ENCODE data around the gene MARK1. TPM values are rescaled to one million over a fixed set of nuclear protein-coding genes. Genes with fewer than 3 reads are reported as not detected.
"Not testable (repeated sequence)": the region's sequence is repeated elsewhere in the genome, so short reads cannot be mapped to it uniquely, and the experiment has no call there.

Gene MARK1
- total and polyA plus RNA-seq, 2 donors (not counting 1 experiment from before 2014, with no cell fraction given), result 0.99 to 1.1 TPM

DNA sequence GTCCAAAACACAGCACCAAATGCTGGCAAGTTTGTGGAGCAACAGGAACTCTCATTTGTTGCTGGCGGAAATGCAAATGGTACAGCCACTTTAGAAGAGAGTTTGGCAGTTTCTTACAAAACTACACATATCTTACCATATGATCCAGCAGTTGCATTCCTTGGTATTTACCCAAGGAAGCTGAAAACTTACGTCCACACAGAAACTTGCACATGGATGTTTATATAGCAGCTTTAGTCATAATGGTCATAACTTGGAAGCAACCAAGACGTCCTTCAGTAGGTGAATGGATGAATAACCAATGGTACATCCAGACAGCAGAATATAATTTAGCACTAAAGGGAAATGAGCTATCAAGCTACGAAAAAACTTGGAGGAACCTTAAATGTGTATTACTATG is 66.4 kb downstream of the MARK1 start:
- no peaks in the 10 kb centered on the region for H3K9me3 ChIP-seq (ENCODE audit: control insufficient read depth, insufficient read depth, low read depth, low read length)
- DNase-seq (ENCODE audit: low read depth in 2 of 2), result peak; percentile 37 to 75
- H3K9ac ChIP-seq (ENCODE audit: insufficient read depth, low read length), result no peak overlapping the region
- H3K79me2 ChIP-seq (ENCODE audit: control insufficient read depth, insufficient read depth, low read length), result no peaks in the 10 kb centered on the region
- no peaks in the 10 kb centered on the region for H3K4me1 ChIP-seq (ENCODE audit: control insufficient read depth, extremely low read depth, insufficient read depth, low read length)
- H3K4me3 ChIP-seq (replicated peaks in 1 of 4; ENCODE audit: control extremely low read depth in 1 of 4, insufficient read depth in 1 of 4, low read depth in 3 of 4, low read length in 4 of 4), result no peak overlapping the region
- no peak overlapping the region for H3K4me2 ChIP-seq (ENCODE audit: extremely low read depth, insufficient read depth, low read length)
- H3K27ac ChIP-seq (ENCODE audit: insufficient read depth, low read length), result no peak overlapping the region
- H3K36me3 ChIP-seq (ENCODE audit: control insufficient read depth, insufficient read depth, low read length), result no peaks in the 10 kb centered on the region
- H4K20me1 ChIP-seq (ENCODE audit: control insufficient read depth, extremely low read depth, insufficient read depth, low read length), result no peaks in the 10 kb centered on the region
- TF ChIP-seq CTCF (conservative IDR thresholded peaks at IDR 0.05 in 1 of 2, IDR thresholded peaks at IDR 0.05 in 1 of 2; ENCODE audit: low read depth in 1 of 2, low read length in 2 of 2) (no peak), EZH2 (IDR thresholded peaks at IDR 0.05; ENCODE audit: low read length, missing control alignments) (no peak)
- no peaks in the 10 kb centered on the region for H3K27me3 ChIP-seq (ENCODE audit: control insufficient read depth, insufficient read depth, low read length)
- H2AFZ ChIP-seq (ENCODE audit: low read length), result no peak overlapping the region

DNA sequence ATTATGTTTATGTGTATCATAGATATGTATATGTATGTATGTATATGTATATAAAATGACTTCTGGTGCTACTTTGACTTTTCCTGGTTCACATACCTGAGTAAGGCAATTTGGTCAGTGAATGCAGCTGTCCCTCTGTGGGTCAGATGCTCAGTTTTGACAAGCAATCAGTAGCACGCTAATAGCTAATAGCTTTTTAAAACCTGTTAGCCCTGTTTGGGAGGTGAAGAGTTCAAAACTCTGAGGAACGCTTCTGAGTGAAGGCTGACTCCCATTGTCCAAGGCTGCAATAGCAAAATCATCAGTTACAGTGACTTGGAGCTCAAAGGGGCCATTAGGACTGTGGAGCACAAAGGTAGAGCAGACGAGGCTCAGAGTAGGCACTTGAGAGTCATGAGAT is 67.2 kb downstream of the MARK1 start:
- H2AFZ ChIP-seq (ENCODE audit: low read length), result no peak overlapping the region
- H3K4me2 ChIP-seq (ENCODE audit: extremely low read depth, insufficient read depth, low read length), result no peak overlapping the region
- H3K27me3 ChIP-seq (ENCODE audit: control insufficient read depth, insufficient read depth, low read length), result no peaks in the 10 kb centered on the region
- H3K9me3 ChIP-seq (ENCODE audit: control insufficient read depth, insufficient read depth, low read depth, low read length), result no peaks in the 10 kb centered on the region
- no peak for TF ChIP-seq CTCF (conservative IDR thresholded peaks at IDR 0.05 in 1 of 2, IDR thresholded peaks at IDR 0.05 in 1 of 2; ENCODE audit: low read depth in 1 of 2, low read length in 2 of 2)
- no peak for TF ChIP-seq EZH2 (IDR thresholded peaks at IDR 0.05; ENCODE audit: low read length, missing control alignments)
- no peaks in the 10 kb centered on the region for H3K79me2 ChIP-seq (ENCODE audit: control insufficient read depth, insufficient read depth, low read length)
- H3K4me3 ChIP-seq (replicated peaks in 1 of 4; ENCODE audit: control extremely low read depth in 1 of 4, insufficient read depth in 1 of 4, low read depth in 3 of 4, low read length in 4 of 4), result no peak overlapping the region
- H4K20me1 ChIP-seq (ENCODE audit: control insufficient read depth, extremely low read depth, insufficient read depth, low read length), result no peaks in the 10 kb centered on the region
- DNase-seq (ENCODE audit: low read depth in 2 of 2), result no peak
- no peaks in the 10 kb centered on the region for H3K4me1 ChIP-seq (ENCODE audit: control insufficient read depth, extremely low read depth, insufficient read depth, low read length)
- H3K27ac ChIP-seq (ENCODE audit: insufficient read depth, low read length), result no peak overlapping the region
- no peaks in the 10 kb centered on the region for H3K36me3 ChIP-seq (ENCODE audit: control insufficient read depth, insufficient read depth, low read length)
- H3K9ac ChIP-seq (ENCODE audit: insufficient read depth, low read length), result no peak overlapping the region

DNA sequence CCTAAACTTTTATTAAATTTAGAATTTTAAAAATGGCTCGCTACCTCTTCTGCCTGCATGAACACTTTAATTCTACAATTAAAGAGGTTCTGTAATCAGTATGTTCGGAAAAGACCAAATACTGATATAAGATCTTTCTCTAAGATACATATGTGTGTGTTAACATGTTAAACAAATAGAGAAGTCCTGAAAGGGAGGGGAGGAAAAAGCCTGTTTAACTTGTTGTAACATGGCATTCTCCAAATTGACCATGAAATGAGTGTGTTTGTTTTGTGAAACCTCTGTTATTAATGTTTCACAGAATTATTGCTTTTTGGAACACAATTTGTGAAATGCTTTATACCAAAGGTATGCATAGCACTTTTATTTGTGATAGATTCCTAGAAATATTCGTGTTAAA is 77.0 kb downstream of the MARK1 start:
- H3K4me1 ChIP-seq (ENCODE audit: control insufficient read depth, extremely low read depth, insufficient read depth, low read length), result no peaks in the 10 kb centered on the region

DNA sequence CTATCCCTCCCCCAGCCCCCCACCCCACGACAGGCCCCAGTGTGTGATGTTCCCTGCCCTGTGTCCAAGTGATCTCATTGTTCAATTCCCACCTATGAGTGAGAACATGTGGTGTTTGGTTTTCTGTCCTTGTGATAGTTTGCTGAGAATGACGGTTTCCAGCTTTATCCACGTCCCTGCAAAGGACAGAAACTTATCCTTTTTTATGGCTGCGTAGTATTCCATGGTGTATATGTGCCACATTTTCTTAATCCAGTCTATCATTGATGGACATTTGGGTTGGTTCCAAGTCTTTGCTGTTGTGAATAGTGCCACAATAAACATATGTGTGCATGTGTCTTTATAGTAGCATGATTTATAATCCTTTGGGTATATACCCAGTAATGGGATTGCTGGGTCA is 77.7 kb downstream of the MARK1 start:
- H3K4me1 ChIP-seq (ENCODE audit: control insufficient read depth, extremely low read depth, insufficient read depth, low read length); H3K9ac ChIP-seq (ENCODE audit: insufficient read depth, low read length); H4K20me1 ChIP-seq (ENCODE audit: control insufficient read depth, extremely low read depth, insufficient read depth, low read length); H3K79me2 ChIP-seq (ENCODE audit: control insufficient read depth, insufficient read depth, low read length); H3K27me3 ChIP-seq (ENCODE audit: control insufficient read depth, insufficient read depth, low read length); H3K4me3 ChIP-seq (replicated peaks in 1 of 4; ENCODE audit: control extremely low read depth in 1 of 4, insufficient read depth in 1 of 4, low read depth in 3 of 4, low read length in 4 of 4); H3K27ac ChIP-seq (ENCODE audit: insufficient read depth, low read length); H3K4me2 ChIP-seq (ENCODE audit: extremely low read depth, insufficient read depth, low read length); H2AFZ ChIP-seq (ENCODE audit: low read length); H3K9me3 ChIP-seq (ENCODE audit: control insufficient read depth, insufficient read depth, low read depth, low read length); H3K36me3 ChIP-seq (ENCODE audit: control insufficient read depth, insufficient read depth, low read length); DNase-seq (ENCODE audit: low read depth in 2 of 2): not testable (repeated sequence)

More for the DNA sequence above, 77.0 kb downstream of the MARK1 start:
- TF ChIP-seq CTCF (conservative IDR thresholded peaks at IDR 0.05 in 1 of 2, IDR thresholded peaks at IDR 0.05 in 1 of 2; ENCODE audit: low read depth in 1 of 2, low read length in 2 of 2) (no peak), EZH2 (IDR thresholded peaks at IDR 0.05; ENCODE audit: low read length, missing control alignments) (no peak)
- H3K27me3 ChIP-seq (ENCODE audit: control insufficient read depth, insufficient read depth, low read length), result no peaks in the 10 kb centered on the region
- no peak overlapping the region for H3K9ac ChIP-seq (ENCODE audit: insufficient read depth, low read length)
- DNase-seq (ENCODE audit: low read depth in 2 of 2), result no peak
- H3K9me3 ChIP-seq (ENCODE audit: control insufficient read depth, insufficient read depth, low read depth, low read length), result no peaks in the 10 kb centered on the region
- no peaks in the 10 kb centered on the region for H3K79me2 ChIP-seq (ENCODE audit: control insufficient read depth, insufficient read depth, low read length)
- no peak overlapping the region for H3K4me2 ChIP-seq (ENCODE audit: extremely low read depth, insufficient read depth, low read length)
- H2AFZ ChIP-seq (ENCODE audit: low read length), result no peak overlapping the region
- H3K4me3 ChIP-seq (replicated peaks in 1 of 4; ENCODE audit: control extremely low read depth in 1 of 4, insufficient read depth in 1 of 4, low read depth in 3 of 4, low read length in 4 of 4), result no peak overlapping the region
- H4K20me1 ChIP-seq (ENCODE audit: control insufficient read depth, extremely low read depth, insufficient read depth, low read length), result no peaks in the 10 kb centered on the region
- no peak overlapping the region for H3K27ac ChIP-seq (ENCODE audit: insufficient read depth, low read length)
- no peaks in the 10 kb centered on the region for H3K36me3 ChIP-seq (ENCODE audit: control insufficient read depth, insufficient read depth, low read length)

- H3K79me2 ChIP-seq (ENCODE audit: control insufficient read depth, insufficient read depth, low read length); DNase-seq (ENCODE audit: low read depth in 2 of 2); H3K27me3 ChIP-seq (ENCODE audit: control insufficient read depth, insufficient read depth, low read length); H3K9me3 ChIP-seq (ENCODE audit: control insufficient read depth, insufficient read depth, low read depth, low read length); H2AFZ ChIP-seq (ENCODE audit: low read length); H3K9ac ChIP-seq (ENCODE audit: insufficient read depth, low read length); H3K4me1 ChIP-seq (ENCODE audit: control insufficient read depth, extremely low read depth, insufficient read depth, low read length); H3K4me2 ChIP-seq (ENCODE audit: extremely low read depth, insufficient read depth, low read length); H4K20me1 ChIP-seq (ENCODE audit: control insufficient read depth, extremely low read depth, insufficient read depth, low read length); H3K4me3 ChIP-seq (replicated peaks in 1 of 4; ENCODE audit: control extremely low read depth in 1 of 4, insufficient read depth in 1 of 4, low read depth in 3 of 4, low read length in 4 of 4); H3K27ac ChIP-seq (ENCODE audit: insufficient read depth, low read length); H3K36me3 ChIP-seq (ENCODE audit: control insufficient read depth, insufficient read depth, low read length): not testable (repeated sequence)
Measured at GRCh38 chr1:220611100-220611499, 83.2 kb downstream of the MARK1 start.
